ENCODE results near the gene STK17A.
A peak's percentile ranks its signal among the peaks of the same experiment; 100 is the strongest.
"Not testable (repeated sequence)": the region's sequence is repeated elsewhere in the genome, so short reads cannot be mapped to it uniquely, and the experiment has no call there.

Gene STK17A

GRCh38 chr7:43569424-43569823, 13.5 kb upstream of the STK17A start:
- no peak for DNase-seq

GRCh38 chr7:43570688-43571365, 12.1 kb upstream of the STK17A start:
- DNase-seq, result no peak

- no peak for DNase-seq
Measured at GRCh38 chr7:43572516-43573049, 10.3 kb upstream of the STK17A start.

DNA sequence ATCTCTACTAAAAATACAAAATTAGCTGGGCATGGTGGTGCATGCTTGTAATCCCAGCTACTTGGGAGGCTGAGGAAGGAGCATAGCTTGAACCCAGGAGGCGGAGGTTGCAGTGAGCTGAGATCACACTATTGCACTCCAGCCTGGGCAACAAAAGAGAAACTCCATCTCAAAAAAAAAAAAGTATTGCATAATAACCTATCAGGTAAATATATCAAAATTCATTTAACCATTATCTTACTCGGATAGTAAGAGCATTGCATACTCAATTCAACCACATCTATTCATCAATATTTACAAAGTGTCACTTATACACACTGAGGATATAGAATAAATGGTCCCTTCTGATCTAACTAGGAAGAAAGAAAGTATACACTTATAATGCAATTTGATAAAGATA, 9.1 kb upstream of the STK17A start:
- not testable (repeated sequence) for DNase-seq

DNA sequence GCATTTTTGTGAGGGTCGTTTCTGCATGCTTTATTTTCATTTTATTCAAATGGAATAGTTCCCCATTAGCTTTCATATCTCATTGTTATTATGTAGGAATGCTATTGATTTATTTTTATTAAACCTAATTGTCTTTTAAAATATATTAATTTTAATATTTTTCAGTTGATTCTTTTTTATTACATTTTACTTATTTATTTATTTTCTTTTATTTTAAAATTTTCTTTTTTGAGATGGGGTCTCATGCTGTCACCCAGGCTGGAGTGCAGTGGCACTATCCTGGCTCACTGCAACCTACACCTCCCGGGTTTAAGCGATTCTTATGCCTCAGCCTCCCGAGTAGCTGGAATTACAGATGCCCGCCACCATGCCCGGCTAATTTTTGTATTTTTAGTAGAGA, 7.4 kb upstream of the STK17A start:
- no peak for DNase-seq

DNA sequence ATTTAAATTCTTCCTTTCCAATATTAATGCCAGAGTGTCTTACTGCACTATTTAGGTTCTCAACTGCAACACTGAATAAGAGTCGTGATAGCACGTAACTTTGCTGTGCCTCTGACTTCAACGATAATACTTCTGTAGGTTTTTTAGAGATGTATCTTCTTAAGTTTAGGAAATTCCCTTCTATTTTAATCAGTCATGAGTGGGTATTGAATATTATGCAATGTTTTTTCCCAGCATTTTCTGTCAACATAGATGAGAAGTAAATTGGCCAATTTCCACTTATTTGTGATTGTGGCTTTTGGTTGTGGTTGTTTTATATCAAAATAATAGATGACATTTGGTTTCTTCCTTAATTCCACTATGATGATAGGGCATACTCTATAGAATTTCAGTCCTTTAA, 6.7 kb upstream of the STK17A start:
- no peak for DNase-seq

DNA sequence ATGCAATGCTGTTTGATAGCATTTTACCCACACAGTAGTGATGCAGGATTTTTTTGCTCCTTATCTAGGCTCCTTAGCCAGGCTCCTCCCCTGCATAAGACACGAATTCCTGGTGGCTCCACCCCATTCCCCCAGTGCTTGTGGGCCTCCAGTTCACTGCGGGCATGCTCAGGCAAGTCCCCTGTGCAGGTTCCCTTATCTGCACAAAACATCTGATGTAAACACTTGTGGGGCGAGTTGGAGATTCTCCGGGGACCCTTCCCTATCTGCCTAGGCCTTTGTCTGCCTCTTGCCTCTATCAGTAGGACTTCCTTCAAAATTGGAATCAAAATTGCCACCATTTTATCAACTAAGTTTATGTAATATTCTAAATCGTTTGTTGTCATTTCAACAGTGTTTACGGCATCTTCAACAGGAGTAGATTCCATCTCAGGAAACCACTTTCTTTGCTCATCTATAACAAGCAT, 5.4 kb upstream of the STK17A start:
- peak; percentile 16 for DNase-seq

GRCh38 chr7:43583424-43584194, 701 bp downstream of the STK17A start:
- peak; percentile 61 for DNase-seq

DNA sequence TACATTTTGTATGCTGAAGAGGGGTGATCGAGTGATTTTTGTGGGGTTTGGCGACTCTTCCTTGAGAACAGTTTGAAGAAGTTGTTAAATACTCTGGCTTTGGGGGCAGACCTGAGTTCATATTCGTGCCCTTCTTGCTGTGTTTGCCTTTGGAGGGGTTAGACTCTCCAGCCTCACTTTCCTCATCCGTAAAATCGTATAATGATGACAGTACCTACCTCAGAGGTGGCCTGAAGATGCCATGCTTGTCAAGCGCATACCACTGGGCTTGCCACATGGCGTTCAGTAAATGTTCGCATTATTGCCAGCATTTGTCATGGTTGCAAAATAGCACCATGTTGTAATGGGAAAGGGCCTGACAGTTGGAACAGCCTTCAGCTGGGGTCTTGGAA, 1.3 kb downstream of the STK17A start:
- DNase-seq, result no peak

GRCh38 chr7:43584733-43585132, 1.8 kb downstream of the STK17A start:
- DNase-seq, result not testable (repeated sequence)

DNA sequence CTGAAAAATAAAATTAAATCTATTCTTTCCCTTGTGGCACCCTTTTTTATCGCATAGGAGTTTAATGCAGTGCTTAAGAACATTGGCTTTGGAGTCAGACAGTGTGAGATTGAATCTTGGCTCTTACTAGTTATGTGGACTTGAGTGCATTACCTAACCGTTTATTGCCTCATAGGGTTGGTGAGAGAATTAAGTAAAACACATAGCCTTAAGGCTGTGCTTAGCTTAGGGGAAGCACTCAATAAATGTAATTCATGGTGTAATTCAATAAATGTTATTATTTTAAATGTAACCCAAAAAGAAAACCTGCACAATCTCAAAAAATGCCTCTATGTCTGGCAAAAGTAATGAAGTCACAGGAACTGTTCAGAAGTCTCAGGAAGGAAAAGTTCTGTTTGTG, 2.7 kb downstream of the STK17A start:
- DNase-seq, result no peak

DNA sequence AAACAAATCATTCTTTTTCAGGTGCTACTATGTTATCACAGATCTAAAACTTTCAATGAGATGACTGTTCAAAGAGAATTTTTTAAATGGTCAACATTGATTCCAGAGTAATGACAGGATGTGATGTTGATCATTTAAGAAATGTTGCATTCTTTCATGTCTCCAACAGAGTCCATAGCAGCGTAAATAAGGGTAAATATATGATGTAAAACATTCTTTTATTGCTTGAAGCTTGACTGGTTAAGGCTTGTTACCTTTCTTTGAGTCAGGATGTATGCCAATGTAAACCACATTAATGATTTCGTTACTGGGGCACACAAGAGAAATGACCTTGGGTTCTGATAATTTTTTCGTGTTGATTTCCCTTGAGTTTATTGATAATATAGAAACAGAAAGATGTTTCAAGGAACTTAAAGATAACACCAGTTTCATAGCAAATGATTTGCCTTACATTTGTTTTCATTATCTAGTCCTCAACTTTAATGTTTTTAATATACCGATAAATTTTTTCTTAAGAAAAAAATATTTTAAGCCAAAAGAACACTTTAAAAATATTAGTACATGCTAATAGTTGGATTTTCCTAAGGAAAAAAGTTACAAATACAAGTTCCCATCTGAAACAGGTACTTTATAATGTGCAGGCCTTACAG, 3.5 kb downstream of the STK17A start:
- no peak for DNase-seq

GRCh38 chr7:43588477-43589132, 5.7 kb downstream of the STK17A start:
- DNase-seq, result no peak

- DNase-seq, result no peak
Measured at GRCh38 chr7:43589133-43589478, 6.2 kb downstream of the STK17A start.

- no peak for DNase-seq
Measured at GRCh38 chr7:43589728-43590127, 6.8 kb downstream of the STK17A start.

DNA sequence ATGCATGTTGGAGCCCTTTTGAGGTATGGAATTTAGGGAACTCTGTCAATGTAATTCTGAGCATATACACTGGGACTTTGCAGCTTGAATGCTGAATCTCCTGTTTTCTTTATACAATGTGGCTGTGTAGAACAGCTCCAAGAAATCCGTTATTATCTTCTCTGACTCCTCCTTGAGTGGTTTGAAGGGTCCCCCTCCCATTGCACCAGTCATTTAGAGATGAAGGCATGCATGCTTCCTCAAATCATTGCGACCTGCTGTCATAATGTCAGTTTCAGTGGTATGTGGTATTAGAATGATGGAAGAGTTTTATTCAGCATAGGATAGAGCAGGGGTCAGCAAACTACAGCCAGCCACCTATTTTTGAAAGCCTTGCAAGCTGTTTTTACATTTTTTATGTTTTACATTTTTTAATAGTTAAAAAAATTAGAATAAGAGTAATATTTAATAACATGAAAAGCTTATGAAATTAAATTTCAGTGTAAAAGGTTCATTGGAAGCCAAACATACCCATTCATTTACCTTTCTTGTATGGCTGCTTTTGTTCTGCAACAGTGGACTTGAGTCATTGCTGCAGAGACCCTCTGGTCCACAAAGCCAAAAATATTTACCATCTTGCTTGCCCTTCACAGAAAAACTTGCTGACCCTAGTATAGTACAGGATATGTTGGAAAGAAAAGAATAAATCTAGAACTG, 8.1 kb downstream of the STK17A start:
- no peak for DNase-seq

DNA sequence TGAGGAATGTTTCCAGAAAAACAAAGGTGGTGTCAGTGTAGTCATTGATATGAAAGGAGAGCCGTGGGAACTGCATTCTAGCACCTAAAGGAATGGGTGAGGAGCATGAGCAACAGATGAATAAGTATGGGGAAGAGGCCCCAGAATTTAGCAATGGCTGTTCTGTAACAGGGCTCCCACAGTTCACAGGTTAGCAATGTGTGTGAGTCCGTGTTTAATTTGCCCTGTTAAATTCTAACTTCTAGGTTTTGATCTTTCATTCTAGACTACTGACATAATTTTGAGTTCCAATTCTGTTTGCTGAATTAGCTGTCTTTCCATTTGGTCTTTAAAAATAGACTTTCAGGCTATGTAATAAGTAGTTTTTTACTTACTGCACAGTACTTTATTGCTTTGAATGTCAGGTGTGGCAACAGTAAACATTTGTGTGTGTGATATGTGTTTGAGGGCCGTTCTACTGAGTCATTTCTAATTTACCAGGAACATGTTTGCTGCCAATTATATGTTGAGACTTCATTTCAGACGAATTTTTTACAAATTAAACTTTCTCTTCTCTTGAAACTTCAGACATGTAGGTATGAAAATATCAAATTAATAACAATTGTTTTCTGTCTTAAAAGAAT, 8.8 kb downstream of the STK17A start:
- DNase-seq, result no peak

DNA sequence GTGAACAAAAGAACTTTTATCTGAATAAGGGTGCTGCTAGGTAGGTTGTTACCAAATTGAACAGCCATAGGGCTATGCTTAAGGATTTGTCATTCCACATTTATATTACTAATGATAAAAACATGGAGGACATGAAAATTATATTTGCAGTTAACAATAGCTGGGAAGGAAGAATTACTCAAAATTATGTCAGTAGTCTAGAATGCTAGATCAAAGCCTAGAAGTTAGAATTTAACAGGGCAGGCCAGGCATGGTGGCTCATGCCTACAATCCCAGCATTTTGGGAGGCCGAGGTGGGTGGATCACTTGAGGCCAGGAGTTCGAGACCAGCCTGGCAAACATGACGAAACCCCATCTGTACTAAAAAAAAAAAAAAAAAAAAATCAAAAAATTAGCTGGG, 9.4 kb downstream of the STK17A start:
- no peak for DNase-seq

DNA sequence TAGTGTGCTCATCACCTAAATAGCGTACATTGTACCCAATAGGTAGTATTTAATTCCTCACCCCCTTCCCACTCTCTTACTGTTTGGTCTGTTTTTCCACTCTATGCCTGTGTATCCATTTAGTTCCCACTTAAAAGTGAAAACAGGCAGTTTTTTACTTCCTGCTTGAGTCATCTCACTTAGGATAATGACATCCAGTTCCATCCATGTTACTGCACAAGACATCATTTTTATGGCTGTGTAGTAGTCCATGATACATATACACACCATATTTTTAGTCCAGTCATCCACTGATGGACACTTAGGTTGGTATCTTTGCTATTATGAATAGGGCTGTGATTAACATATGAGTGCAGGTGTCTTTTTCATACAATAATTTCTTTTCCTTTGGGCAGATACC, 10.1 kb downstream of the STK17A start:
- DNase-seq, result no peak

GRCh38 chr7:43594020-43594419, 11.1 kb downstream of the STK17A start:
- no peak for DNase-seq

- not testable (repeated sequence) for DNase-seq
Measured at GRCh38 chr7:43596426-43596825, 13.5 kb downstream of the STK17A start.

GRCh38 chr7:43600056-43600455, 17.1 kb downstream of the STK17A start:
- DNase-seq, result no peak

All from NCI-H1105 treated with DMSO at 0.1 percent for 48 hours (cell line).